ENCODE measurements around the gene BCAS4.
"Not testable (repeated sequence)": the region's sequence is repeated elsewhere in the genome, so short reads cannot be mapped to it uniquely, and the experiment has no call there.

The BCAS4 gene

DNA sequence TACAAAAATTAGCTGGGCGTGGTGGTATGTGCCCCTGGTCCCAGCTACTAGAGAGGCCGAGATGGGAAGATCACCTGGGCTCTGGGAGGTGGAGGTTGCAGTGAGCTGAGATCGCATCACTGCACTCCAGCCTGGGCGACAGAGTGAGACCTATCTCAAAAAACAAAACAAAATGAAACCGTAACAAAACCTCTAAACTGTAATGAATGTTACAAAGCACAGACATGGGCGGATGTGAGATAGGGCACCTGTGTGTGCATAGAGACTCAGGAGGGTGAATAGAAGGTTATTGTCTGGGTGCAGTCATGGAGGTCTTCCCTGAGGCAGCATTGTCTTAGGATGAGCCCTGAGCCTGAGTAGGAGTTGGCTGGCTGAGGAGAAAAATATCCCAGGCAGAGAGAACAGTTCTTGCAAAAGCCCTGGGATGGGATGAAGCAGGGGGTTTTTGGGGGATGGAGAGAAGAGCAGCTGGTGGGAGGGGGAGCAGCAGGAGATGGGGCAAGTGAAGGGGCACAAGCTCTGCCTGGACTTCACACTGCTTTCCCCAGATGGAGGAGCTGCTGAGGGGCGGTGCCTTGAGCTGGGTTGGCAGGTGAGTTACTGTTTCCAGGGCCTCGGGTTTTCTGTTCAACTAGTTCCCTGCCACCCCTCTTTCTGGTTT, 5.2 kb downstream of the BCAS4 start:
- no peak for DNase-seq

DNA sequence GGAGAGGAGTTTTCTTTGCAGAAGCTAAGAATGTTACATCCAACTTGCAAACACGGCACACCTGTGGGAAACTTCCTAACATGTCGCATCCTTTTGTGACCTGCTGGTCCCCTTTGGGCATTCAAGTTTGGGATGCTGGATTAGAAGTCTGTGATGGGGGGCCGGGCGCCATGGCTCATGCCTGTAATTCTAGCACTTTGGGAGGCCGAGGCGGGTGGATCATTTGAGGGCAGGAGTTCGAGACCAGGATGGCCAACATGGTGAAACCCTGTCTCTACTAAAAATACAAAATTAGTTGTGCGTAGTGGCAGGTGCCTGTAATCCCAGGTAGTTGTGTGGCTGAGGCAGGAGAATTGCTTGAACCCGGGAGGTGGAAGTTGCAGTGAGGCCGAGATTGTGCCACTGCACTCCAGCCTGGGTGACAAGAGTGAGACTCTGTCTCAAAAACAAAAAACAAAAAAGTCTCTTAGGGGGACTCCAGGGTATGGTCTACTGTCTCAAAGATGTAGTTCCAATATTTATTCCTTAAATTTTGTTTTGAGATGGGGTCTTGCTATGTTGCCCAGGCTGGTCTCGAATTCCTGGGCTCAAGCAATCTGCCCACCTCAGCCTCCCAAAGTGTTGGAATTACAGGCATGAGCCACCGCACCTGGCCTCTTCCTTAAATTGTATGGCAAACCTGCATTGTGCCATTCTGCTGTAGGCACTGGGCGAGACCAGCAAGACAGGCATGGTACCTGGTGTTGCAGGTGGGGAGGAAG, 6.3 kb downstream of the BCAS4 start:
- not testable (repeated sequence) for DNase-seq

- DNase-seq = no peak
Observed at GRCh38 chr20:50801747-50802125, 6.9 kb downstream of the BCAS4 start.

GRCh38 chr20:50802289-50802688, 7.4 kb downstream of the BCAS4 start:
- no peak for DNase-seq

DNA sequence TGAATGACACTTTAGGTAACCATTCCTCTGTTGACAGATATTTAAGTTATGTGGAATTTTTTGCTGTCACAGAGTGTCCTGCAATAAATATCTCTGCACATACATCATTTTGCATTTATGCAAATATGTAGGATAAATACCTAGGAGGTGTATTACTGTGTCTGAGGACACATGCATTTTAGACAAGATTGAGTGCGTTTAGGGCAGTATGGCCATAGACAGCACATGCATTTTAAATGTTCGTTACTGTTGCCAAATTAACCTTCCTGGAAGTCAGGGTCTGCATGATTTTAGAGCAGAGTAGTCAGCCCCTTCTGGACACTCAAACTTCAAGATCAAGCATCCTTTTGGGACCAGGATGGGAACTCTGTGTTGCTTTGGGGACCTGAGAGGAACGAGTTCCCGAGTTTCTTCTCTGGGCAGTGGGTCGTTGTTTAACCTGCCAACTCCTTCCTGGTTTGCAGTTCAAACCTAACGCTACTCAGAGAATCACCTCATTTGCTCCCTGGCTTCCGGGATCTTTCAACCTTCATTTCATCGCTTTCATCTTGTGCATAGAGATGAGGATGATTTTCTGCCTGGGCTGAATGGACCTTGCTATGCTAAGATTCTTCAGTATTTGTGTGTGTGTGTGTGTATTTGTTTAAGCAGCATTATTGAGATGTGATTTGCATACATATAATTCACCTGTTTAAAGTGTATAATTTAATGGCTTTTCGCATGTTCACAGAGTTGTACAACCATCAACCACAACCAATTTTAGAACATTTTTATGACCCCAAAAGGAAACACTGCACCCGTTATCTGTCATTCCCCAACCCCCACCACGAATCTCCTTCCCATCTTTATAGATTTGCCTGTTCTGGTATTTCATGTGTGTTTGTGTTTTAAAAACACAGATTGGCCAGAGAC, 9.8 kb downstream of the BCAS4 start:
- DNase-seq = no peak

DNA sequence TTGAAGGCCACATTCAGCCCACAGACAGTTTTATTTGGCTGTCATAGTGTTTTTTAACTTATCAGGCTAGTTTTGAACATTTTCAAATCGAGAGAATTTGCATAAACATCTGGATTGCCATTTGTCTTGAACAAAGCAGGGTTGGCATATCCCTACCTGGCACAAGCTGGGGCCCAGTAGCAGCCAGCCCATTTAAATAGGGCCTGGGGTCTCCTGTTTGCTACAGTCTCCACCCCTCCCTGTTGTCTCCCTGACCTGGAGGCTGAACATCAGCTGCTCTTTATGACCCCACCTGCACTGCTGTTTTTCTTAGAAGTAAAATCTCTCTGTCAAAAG, 10.5 kb downstream of the BCAS4 start:
- no peak for DNase-seq

DNA sequence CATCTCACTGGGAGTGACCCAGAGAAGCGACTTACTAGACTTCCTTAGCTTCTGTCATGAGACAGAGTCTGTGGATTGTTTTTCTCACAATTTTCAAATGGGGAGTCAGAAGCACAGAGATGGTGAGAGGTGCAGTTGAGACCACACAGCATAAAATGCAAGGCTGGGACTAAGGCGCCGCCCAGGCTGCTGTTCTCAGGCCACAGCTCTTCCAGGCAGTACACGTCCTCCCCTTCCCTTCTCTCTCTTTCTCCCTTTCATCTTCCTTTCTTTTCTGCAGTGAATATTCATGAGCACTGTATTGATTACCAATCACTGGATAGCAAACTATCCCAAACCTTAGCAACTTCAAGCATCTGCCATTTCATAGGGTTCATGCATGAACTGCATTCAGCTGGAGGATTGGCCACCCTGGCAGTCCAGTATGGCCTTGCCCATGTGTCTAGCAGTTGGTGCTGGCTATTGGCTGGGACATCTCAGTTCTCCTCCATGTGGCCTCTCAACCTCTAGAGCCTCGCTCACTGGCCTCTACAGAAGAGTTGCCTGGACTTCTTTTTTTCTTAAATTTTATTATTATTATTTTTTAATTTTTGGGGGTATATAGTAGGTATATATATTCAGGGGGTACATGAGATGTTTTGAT, 11.4 kb downstream of the BCAS4 start:
- no peak for DNase-seq

DNA sequence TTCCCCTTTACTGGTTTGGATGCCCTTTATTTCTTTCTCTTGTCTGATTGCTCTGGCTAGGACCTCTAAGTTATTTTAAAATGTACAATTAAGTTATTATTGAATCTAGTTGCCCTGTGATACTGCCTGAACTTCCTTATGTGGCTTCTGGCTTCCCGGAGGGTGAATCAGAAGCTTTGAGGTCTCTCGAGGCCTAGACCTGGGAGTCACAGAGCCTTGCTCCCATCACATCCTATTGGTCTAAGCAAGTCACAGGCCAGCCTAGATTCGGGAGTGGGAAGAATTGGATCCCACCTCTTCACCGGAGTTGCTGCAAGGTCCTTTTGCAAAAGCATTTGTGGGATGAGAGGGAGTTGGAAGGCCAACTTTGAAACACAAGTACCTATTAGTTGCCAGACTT, 15.2 kb downstream of the BCAS4 start:
- no peak for DNase-seq

DNA sequence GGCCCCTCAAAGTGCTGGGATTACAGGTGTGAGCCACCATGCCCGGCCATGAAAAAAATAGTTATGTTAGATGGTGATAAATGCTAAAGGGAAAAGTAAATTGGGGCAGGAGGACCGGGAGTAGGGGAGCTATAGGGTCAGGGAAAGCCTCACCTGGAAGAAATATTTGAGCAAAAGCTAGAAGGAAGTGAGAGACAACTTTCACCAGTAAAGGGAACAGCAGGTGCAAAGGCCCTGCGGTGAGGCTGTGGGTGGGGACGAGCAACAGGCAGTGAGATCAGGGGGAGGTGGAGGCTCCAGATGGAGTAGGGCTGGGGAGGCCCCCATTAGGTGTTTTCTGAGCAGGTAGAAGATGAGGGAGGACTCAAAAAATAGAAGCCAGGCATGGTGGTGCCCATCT, 16.0 kb downstream of the BCAS4 start:
- no peak for DNase-seq

- no peak for DNase-seq
Observed at GRCh38 chr20:50813101-50813643, 18.3 kb downstream of the BCAS4 start.

DNA sequence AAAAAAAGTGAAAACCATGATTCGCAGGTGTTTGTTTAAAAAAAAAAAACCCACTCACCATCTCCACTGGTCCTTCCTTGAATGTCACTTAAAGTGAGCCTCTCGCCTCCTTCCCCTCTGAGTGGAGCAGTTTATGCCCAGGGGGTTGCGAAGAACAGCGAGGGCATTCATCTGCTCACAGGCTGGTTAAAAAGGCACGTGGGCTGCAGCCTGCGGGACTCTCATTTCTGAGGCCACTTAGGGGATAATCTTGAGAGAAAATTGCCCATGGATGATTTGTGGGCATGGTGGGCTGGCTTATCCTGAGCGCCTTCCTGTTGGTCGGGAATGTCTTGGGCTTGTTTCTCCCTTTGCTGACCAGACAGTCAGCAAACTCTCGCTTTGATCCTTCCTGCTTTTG, 18.9 kb downstream of the BCAS4 start:
- no peak for DNase-seq

DNA sequence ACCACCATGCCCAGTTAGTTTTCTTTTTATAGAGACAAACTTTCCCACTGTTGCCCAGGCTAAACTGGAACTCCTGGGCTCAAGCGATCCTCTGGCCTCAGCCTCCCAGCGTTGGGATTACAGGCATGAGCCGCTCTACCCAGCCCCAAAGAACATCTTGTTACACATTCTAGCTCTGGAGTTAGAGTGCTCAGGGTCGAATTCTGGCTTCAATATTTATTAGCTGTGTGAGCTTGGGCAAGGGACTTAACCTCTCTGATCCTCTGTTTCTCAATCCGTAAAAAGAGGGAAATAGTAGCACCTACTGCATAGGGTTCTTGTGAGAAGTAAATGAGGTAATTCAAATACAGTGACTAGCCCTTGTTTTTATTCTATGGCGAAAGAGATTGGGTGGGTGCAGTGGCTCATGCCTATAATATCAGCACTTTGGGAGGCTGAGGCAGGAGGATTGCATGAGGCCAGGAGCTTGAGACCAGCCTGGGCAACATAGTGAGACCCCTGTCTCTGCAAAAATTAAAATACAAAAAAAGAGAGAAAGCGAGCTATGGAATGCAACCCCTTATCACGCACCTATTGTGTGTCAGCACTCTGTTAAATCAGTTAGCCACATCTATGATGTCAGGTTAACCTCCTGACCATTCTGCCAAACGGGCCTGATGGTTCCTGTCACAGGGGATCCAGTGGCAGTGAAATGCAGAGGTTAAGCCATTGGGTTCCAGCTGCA, 19.7 kb downstream of the BCAS4 start:
- no peak for DNase-seq

DNA sequence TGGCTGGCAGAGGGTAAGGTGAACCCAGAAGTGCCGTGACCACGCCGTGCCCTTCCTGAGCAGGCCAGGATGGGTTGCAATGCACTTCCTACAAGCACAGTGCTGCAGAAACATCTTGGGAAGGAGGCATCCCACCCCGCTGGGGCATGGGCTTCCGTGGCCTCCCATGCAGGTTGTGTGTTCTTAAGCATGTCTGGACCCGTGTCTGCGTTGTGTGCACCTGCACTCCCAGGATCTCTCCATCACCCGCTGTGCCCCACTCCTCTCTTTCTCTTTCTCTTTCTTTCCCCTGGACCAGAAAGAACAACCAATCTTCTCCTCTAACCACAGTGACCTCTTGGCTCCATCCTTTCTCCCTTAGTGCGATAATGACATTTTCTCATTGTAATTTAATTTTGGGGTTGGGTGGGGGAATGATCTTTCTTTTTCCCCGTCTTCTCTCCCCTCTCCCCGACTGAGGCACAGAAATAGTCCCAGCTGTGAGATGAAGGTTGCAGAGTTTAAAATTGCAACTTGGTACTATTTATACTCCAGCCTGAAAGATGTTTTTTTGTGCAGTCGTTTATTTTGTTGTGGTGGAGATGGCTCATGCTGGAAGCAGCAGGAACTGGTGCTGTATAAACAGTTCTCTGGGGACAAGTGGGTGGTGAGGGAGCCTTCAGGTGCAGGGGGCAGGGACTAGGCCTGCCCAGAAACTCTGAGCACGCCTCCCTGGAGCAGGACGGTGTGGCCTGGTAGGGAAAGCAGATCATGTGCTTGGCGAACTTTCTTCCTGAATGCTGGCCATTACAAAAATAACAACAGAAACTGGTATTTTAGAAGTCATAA, 20.5 kb downstream of the BCAS4 start:
- DNase-seq = no peak

DNA sequence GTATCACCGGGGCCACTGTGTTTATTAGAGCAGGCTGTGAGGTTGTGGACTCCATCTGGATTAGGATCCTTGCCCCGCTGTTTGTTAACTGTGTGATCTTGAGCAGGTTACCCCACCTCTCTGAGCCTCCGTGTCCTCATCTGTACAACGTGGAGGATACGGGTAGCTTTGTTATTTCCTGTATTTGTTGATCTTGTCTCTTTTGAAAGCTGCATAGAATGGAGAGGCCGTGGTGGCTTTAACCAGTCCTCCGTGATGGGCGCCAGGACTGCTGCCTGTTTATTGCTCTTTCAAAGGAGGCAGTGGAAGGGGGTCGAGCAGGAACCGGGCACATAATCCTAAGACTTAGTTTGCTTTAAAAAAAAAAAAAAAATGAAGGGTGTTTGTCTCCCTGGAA, 22.9 kb downstream of the BCAS4 start:
- no peak for DNase-seq

DNA sequence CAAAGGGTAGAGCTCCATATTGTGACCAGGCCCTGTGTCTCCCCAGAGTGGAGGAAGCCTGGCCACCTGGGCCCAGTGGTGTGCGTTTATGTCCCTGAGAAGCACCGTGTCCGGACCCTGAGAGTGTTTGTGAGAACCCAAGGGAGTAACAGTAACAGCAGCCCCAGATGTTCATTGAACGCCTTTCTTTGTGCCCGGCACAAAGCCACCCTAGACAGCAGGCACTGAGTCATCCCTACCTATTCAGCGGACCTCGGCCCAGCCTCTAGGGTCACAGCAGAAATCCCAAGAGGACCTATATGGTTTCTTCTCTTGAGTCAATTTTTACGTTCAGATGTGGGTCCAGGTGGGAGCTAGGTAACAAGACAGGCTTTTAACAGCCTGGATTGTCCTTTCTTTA, 24.5 kb downstream of the BCAS4 start:
- DNase-seq = no peak

GRCh38 chr20:50820515-50821256, 25.8 kb downstream of the BCAS4 start:
- no peak for DNase-seq

GRCh38 chr20:50821257-50821921, 26.5 kb downstream of the BCAS4 start:
- DNase-seq = no peak

- no peak for DNase-seq
Observed at GRCh38 chr20:50821994-50822393, 27.1 kb downstream of the BCAS4 start.

DNA sequence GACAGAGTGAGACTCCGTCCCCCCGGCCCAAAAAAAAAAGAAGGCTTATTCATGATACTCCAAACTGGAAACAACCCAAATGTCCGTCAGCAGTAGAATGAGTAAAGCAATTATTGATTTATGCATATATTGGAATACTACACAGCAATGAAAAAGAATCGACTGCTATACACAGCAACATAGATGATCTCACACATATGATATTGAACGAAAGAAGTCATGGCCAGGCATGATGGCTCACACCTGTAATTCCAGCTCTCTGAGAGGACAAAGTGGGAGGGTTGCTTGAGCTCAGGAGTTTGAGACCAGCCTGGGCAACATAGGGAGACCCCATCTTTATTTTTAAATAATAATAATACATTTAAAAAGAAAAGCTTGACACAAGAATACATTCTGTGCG, 28.5 kb downstream of the BCAS4 start:
- DNase-seq = no peak

- DNase-seq = no peak
Observed at GRCh38 chr20:50824137-50824536, 29.3 kb downstream of the BCAS4 start.
